Stimulated activated CD4-positive, alpha-beta T cell treated with anti-CD3 and anti-CD28 coated beads, Interleukin-2, amount 100 ng/mL, for 48 hours (primary cell): ENCODE data around the gene COL4A2.

Experiments used
- DNase-seq, 2 donors: peaks; one replicate each; pipeline ENCODE4 v3.0.0-alpha.2; 2020

Gene COL4A2

DNA sequence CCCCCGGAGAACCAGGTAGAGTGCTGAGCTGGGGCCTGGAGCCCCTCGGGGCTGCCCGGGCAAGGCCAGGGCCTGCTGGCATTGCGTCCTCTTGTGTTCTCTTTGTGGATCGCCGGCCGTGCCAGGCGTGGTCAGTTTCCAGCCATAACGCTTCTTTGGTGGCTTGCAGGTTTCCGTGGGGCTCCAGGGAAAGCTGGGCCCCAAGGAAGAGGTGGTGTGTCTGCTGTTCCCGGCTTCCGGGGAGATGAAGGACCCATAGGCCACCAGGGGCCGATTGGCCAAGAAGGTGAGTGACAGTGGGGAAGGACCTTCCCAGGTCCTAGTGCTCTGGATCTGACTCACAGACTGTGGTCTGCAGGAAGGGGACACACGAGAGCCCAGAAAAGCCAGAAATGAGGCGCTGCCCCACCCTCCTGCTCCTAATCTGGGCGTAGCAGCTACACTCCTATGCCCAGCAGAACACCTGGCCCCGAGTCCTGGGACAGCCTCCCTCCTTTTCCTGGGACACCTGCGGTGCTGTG lies 197.0 kb downstream of the COL4A2 start:
- no peak for DNase-seq

- no peak for DNase-seq
Measured at GRCh38 chr13:110505594-110505993, 198.5 kb downstream of the COL4A2 start.

DNA sequence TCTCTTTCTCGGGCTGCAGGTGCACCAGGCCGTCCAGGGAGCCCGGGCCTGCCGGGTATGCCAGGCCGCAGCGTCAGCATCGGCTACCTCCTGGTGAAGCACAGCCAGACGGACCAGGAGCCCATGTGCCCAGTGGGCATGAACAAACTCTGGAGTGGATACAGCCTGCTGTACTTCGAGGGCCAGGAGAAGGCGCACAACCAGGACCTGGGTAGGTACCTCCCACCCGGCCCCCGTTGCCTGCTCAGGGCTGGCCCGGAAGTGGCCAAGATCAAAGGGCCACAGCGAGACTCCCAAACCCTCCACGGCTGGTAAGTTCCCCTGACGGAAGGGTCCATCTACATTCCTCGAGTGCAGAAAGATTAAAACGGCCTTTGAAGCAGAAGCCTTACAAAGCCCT lies 199.3 kb downstream of the COL4A2 start:
- no peak for DNase-seq

DNA sequence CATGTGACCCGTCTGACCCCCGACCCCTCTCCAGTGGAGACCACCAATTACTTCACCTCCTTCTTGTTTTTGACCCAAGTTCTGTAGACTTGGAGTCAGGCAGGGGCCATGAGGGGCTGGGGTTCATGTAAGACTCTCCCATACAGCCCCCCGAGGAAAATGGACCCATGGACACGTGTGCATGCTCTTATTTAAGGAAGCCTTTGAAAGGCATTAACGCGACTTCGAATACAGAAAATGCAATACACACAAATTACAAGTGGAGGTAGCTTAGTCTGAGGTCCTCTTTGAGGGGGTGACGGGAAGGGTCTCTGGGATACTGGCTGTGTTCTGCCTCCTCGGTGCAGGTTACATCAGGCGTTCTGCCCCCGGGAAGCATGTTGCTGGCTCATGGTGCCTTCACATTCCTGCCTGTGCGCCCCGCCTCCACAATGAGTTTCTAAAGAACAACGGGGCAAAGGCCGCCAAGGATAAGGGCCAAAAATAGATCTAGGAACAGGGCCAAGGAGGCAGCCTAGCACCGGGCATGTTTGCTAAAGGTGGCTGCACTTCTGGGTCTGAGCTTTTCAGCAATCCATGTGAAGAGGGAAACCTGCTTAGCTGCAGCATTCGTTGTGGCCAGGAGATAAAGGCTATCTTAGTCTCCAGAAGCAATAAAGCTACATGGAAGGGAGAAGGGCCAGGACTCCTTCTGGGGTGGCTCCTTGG lies 199.9 kb downstream of the COL4A2 start:
- DNase-seq, result no peak

DNA sequence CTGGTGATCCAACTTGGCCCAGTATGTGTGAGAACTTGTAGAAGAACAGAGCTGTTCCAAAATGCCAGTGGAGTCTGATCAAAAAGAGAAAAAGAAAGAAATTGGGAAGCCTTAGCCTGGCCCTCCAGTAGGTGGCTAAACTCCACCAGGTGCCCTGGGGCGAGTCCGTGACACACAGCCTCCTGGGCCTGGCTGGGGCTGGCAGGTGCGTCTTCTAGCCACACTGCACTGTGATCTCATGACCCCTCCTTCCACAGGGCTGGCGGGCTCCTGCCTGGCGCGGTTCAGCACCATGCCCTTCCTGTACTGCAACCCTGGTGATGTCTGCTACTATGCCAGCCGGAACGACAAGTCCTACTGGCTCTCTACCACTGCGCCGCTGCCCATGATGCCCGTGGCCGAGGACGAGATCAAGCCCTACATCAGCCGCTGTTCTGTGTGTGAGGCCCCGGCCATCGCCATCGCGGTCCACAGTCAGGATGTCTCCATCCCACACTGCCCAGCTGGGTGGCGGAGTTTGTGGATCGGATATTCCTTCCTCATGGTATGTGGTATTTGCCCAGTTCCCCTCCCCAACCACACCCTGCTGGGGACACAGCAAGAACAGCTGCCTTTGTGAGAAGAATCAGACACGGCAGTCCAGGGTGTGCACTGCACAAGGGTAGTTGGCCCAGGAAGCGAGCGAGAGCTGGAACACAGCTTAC lies 200.7 kb downstream of the COL4A2 start:
- DNase-seq, result no peak

GRCh38 chr13:110509478-110509926 lies 202.4 kb downstream of the COL4A2 start:
- DNase-seq, result no peak

DNA sequence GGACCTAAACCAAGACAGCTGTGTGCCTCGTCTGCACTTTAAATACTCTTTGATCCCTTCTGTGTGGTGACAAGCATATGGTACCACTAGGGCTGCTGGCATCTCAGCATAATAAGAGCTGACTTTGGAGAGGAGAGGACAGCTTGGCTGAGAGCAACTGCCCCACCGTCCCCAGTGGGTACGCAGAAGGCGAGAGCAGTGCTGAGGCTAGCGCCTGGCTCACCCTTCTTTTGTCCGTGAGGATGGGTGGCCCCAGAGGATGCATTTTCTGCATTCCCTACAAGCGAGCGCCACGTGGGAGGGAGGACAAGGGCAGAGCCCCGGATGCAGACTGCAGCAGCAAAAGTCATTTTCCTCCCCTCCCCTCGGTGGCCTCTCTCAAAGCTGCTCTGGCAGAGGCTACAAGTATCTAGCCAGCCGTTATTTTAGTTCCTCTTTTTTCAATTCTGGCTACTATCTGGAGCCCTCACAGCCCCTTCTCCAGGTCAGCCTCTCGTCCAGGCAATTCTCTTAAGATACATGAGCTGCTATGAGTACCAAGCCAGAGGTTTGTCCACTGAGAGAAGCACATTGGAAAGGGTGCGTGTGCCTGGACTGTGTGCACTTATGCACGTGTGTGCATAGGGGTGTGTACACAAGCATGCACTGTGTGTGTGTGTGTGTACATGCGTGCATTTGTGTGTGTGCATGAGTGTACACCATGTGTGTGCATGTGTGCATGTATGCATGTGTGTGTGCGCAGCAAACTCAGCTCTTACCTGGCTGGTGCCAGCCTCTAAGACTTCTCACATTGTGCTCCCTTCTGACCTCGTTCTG lies 203.1 kb downstream of the COL4A2 start:
- no peak for DNase-seq

GRCh38 chr13:110511509-110512181 lies 204.6 kb downstream of the COL4A2 start:
- DNase-seq, result no peak

DNA sequence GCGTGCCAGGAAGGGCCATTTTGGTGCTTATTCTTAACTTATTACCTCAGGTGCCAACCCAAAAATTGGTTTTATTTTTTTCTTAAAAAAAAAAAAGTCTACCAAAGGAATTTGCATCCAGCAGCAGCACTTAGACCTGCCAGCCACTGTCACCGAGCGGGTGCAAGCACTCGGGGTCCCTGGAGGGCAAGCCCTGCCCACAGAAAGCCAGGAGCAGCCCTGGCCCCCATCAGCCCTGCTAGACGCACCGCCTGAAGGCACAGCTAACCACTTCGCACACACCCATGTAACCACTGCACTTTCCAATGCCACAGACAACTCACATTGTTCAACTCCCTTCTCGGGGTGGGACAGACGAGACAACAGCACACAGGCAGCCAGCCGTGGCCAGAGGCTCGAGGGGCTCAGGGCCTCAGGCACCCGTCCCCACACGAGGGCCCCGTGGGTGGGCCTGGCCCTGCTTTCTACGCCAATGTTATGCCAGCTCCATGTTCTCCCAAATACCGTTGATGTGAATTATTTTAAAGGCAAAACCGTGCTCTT lies 205.2 kb downstream of the COL4A2 start:
- no peak for DNase-seq

DNA sequence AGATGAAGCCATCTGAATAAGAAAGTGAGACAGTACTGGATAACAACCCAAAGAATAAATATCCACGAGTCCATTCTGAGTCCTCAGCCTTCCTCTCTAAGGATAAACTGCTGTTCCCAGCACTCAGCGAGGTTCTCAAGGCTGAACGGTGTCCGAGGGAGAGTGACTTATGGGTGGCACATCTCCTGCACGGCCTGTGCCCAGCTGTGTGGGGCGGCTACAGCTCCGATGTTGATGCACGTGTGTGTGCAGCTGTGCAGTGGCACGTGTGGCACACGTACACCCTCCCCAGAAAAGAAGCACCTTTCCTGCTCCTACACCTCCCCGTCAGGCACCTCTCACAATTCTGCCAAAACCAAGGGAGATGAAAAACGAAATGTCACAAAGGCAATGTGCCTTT lies 209.4 kb downstream of the COL4A2 start:
- no peak for DNase-seq

DNA sequence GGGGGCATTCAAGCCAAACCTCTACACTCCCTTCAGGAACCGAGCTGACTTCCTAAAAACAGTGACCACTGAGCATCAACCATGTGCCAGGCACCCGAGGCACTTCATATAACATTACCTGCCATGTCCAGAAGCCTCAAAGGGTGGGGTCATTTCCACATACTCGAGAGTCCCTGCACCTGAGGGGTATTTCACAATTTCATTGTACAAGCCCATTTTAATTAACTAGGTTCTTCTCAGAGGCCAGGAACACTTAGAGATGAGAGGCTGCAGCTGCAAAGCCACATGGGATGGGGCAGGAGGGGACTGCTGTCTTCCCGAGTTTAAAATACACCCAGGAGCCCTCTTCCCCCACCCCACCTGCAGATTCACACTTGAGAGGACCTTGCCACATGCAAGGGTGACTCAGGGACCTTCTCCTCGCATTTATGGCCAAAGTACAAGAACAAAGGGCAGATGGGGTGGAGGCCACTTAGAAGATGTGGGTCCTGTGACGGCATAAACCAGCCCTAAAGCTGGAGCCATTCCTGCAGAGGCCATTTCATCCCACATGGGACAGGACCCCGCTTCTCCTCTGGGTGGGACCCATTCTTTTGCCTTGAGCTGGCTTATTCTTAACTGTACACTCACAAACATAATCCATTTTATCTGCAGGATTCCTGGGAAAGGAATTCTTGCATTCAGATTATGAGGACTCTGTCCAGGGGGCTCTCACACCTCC lies 210.6 kb downstream of the COL4A2 start:
- DNase-seq, result no peak

DNA sequence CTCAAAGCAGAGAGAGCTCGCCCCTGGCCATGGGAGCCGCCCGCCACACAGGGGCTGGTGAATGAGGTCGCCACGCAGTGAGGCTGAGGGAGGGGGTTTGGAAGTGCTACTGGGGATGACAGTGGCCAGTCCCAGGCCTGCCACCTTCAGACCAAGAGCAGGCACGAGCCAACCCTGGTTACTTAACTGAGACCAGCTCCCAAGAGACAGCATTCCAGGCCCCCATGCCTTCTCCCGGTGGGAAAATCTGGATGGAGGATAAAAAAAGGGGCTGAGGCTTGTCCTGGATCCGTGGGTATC lies 211.1 kb downstream of the COL4A2 start:
- no peak for DNase-seq

DNA sequence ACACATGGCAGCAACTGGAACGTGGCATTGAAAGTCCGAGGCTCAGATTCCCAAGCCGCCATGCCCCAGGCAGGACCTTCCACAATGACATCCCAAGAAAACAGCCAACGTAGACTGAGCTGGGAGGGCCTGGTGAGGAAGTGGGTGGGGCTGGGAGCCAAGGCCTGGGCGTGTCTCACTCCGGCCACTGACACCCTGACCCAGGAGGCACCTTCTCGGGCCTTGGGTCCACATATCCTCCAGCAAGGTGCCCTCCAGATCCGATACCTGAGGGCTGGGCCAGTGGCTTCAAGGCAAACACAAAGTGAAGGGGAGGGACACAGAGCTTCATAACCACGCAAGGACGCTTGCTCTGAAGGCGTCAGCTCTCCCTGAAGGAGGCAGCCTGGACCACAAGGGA lies 211.5 kb downstream of the COL4A2 start:
- no peak for DNase-seq

- no peak for DNase-seq
Measured at GRCh38 chr13:110519046-110519445, 212.0 kb downstream of the COL4A2 start.

- no peak for DNase-seq
Measured at GRCh38 chr13:110519506-110519905, 212.4 kb downstream of the COL4A2 start.

DNA sequence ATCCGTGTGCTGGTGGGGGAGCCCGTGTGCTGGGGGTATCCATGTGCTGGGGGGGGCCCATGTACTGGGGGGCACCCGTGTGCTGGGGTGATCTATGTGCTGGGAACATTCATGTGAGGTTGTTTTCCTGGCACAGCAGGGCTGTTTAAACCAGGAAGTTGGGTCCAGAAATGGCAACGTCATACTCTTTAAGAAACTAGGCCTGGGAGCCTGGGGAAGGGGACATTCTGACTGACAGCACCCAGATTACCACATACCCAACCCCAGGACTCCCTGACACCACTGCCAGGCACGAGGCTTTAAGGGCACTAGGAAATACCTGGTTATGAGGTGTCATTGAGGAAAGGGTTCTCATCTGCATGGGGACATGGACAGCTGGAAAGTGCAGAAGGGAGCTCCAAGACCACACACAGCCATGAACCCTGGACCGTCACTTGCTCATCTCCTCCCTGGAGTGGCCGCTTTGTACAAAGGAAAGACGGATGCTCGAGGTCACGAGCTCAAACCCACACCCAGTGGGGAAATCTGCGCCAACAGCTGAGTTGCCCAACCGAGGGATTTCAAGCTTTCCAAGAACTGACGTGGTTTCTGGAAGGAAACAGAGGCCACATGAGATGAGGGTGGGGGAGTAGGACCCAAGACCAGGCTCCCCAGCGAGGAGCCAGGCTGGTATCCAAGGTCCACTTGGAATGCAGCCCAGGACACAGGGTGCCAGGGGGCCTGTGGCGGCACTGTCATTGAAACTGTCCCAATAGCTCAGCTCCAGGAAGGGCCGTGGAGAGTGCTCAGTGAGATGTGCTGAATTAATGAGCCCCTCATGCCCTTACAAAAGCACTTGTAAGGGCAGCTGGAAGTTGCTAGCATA lies 213.6 kb downstream of the COL4A2 start:
- no peak for DNase-seq

DNA sequence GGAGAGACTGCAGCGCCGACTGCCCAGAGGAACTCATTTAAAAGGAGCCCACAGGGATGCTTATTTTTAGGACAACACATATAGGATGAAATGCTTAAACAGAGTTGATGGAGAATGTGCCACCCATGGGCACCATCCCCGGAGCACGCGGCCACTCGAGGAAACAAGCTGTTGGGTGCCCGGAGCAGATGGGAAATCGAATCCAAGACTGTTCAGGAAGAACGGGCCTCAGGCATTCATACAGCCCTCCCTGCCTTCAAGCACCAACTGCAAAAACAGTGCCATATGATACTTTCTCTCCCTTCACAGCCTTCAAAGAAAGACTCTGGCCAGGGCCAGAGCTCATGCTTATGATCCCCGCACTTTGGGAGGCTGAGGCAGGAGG lies 214.2 kb downstream of the COL4A2 start:
- DNase-seq, result no peak

GRCh38 chr13:110521946-110522345 lies 214.9 kb downstream of the COL4A2 start:
- DNase-seq, result no peak

DNA sequence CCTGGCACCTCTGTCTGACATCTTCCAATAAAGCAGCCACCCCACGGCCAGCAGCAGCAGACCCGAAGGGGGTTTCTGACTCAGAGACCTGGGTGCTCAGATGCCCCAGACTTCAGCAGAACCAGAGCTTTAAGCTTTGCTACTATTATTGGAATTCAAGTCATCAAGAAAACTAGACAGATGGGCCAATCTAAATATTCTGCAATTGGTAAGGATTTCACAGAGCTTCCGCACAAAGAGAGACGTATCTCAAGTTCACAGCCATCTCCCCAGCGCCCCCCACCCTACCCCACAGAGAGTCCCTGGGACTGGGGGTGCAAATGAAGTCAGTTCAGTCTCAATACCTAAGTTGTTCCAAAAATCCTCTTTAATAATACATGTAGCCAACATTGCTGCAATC lies 215.6 kb downstream of the COL4A2 start:
- DNase-seq, result no peak

DNA sequence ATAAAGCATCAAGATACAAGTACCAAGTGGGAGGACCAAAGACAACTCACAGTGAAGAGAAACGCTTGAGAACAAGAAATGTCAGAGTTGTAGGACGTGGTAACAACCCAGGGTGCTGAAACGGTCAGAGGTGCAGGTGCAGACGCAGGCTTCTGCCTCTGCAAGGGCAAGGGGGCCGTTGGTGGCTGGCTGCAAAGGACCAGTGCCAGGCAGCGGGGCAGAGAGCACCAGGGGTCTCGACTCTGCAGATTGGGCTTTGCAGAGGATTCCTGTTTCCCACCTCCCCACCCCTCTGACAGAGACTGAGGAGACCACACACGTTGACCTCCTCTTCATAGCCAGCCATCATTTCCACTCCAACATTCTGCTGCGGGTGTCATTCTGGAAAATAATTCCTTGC lies 216.1 kb downstream of the COL4A2 start:
- DNase-seq, result no peak
